GM21360 (cell line): Measurements from ENCODE around the gene PAN3.

Source experiments
- ATAC-seq: cut with Tn5 transposase; IDR thresholded peaks from one replicate; pipeline ENCODE4 v1.9.1; 2021; ENCODE audit warnings: mild to moderate bottlenecking, moderate library complexity; ENCODE audit not compliant: unreplicated experiment

PAN3 gene

GRCh38 chr13:28297341-28297740 is 159.0 kb downstream of the PAN3 start:
- no peak for ATAC-seq

DNA sequence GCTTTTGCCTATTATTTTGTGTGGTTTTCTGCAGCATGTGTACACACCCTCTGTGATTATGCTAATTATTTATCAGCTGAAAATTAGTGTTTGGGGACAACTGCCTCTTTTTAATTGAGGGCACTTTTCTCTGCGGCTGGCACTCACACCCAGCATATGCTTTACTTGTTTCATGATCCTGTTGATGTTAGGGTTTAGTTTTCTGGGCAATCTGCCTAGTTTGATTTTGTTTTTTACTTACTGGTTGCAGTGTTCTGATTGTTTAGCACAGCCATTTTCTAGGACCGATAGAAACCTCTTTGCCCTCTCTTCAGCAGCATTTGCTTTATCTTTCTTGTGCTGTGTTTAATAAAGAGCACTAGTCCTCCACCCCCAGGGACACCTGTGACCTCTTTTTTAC is 161.6 kb downstream of the PAN3 start:
- no peak for ATAC-seq

- ATAC-seq, result no peak
Measured at GRCh38 chr13:28301839-28302238, 163.5 kb downstream of the PAN3 start.

GRCh38 chr13:28306325-28306724 is 168.0 kb downstream of the PAN3 start:
- ATAC-seq, result no peak

DNA sequence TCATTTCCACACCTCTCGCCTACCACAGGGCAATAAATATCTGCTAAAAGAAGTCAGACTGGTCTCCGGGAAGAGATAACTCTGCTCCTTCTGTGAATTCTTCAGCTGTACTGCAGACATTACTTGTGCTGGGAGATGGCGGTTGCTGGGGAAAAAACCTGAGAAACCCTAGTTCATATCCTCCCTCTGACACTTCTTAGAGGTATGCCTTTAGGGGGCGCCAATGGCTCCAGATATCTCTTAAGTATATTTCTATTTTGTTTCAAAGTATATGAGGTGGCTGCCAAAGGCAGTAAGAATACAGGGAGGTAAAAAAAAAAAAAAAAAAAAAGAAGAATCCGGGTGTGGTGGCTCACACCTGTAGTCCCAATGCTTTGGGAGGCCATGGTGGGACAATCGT is 175.2 kb downstream of the PAN3 start:
- no peak for ATAC-seq

GRCh38 chr13:28314879-28315278 is 176.5 kb downstream of the PAN3 start:
- no peak for ATAC-seq

DNA sequence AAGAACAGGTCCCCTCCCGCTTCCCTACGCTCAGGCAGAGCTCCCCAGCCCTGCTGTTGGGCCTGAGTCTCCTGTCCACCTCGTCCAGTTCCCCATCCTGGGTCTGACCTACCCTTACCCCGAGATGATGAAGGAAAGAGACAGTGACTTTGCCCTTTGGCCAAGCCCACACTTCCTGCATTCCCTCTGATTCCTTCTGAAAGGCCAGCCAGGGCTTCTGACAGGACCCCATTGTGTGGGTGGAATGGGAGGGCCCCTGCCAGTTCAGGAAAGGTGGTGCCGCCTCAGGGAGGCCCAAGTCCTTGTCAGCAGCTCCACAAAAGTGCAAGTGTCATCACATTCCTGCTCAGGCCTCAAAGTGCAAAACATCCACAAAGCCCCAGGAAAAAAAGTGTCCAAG is 177.8 kb downstream of the PAN3 start:
- ATAC-seq, result no peak

DNA sequence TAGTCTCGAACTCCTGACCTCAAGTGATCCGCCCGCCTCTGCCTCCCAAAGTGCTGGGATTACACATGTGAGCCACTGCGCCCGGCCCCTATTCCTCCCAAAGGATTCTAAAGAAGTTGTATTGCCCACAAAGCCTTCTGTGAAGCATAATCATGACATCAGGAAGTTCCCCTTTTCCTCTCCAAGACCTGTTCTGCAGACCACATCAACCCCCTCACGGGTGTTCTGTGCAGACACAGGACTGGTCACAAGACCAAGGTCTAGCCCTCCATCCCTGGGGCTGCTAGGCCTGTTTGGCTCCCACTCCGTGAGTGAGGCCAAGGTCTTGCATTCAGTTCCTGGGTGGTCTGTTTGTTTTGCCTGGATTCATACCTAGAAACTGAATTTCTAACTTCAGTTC is 178.5 kb downstream of the PAN3 start:
- no peak for ATAC-seq

DNA sequence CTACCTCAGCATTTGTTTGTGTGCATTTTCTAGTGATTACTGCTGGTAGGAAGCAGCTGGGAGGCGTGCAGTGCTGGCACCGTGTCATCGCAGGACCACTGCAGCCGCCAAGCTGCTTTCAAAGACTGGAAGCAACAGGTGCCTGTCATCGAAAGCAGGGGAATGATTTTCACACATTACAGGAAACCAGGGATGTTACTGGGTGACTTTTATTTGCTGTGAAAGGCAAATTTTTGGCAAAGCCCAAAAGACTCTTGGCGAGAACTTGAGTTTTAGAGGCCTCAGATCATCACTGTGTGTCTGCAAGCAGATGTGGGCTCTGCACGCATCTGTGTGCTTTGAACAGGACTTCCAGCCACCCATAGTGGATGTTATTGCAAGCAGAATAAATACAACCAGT is 180.2 kb downstream of the PAN3 start:
- no peak for ATAC-seq

DNA sequence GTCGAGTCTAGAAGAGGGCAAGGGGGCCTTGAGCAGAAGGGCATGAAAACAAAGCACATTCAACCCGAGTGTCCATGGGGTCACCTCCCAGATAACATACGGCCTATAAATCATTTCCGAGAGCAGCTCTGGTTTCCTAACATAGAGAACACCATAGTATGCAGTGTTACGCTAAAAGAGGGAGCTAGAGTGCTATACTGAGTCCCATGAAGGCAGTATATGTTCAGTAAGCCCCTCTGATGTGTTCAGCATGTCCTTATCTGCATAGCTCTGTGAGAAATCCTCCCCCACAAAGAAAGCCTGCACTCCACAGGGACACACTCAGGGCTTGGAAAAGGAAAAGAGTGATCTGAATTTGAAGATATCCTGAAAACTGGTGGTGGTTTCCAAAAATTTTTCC is 181.2 kb downstream of the PAN3 start:
- no peak for ATAC-seq

DNA sequence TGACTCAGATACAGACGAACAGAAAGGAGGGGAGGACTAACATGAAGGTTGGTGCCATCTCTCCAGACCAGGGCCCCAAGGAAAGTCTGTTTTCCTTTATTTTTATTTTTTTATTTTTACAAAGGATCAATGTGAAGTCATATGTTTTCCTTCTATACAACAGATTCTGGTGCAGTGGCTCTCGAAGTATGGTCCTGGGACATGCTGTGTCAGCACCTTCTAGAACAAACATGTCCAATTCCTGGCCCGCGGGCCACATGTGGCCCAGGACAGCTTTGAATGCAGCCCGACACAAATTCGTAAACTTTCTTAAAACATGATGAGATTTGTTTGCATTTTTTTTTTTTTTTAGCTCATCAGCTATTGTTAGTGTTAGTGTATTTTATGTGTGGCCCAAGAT is 181.9 kb downstream of the PAN3 start:
- no peak for ATAC-seq

- ATAC-seq, result no peak
Measured at GRCh38 chr13:28320884-28321574, 182.7 kb downstream of the PAN3 start.

DNA sequence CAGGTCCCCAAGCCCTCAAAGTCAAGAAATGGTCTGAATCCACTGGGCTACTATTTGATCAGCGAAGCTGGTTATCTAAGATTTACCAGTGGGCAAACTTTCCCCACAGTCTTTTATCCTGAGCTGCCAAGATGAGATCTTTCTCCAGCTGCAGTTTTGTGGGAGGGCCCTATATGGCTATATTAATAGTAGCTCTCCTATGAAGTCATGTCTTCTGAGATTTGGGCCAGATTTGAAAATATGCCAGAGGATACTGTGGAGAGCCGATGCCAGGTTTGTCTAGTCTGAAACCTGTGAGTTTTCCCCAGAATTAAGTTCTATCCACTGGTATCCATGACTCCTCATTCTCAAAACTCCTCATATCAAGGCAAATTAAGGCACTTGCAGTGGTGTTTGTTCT is 183.4 kb downstream of the PAN3 start:
- ATAC-seq, result no peak

DNA sequence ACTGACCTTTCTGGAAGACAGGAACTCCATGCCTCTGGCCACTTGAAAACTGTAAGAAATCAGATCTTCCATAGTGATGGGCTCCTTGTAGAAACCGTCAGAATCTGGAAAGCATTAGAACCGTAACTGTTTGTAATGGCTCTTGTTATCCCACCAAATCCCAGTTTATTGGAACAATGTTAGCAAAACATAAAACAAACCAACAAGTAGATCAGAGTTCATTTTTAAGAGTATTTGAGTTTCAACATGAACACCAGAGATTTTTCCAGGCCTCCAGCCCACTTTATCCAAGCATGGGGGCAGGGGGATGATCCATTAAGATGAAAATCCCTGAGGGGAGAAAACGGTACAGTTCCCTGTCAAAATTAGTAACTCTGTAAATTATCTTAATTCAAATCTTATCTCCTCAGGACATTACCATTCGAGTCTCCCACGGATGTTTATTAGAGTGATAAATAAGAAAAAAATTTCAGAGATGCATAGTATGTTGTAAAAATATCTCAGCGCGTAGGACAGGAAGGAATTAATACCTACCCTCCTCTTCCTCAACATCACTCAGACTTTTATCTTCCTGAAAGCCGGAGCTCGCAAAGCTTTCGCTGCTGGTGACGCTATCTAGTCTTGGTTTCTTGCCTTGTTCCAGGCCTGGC is 184.0 kb downstream of the PAN3 start:
- ATAC-seq, result no peak

DNA sequence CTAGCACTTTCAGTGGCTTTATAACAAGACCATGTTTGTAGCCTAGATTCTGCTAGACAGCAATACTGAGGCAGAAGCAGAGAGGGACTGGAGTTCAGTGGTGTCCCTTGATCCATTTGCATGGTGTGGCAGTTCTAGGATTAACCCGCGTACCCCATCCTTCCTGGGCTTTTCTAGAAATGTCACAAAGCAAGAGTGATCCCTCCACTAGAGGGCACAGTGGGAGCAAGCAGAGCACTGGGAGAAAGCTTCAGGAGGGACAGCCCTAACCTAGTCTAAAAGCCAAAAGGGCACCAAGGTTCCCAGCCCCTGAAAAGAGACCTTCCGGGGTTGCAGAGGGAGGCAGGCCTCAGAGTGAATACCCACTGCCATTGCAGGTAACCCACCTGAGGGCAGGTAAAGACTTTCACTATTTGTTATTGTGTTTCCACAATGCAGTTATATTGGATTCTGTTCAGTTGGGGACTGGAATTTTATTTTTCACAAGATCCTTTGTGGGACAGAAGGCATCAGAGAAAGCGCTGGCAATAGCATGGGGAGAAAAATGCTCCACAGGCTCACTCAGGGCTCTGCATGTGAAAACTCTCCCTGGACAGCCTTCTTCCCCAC is 185.9 kb downstream of the PAN3 start:
- ATAC-seq, result peak; percentile 76

DNA sequence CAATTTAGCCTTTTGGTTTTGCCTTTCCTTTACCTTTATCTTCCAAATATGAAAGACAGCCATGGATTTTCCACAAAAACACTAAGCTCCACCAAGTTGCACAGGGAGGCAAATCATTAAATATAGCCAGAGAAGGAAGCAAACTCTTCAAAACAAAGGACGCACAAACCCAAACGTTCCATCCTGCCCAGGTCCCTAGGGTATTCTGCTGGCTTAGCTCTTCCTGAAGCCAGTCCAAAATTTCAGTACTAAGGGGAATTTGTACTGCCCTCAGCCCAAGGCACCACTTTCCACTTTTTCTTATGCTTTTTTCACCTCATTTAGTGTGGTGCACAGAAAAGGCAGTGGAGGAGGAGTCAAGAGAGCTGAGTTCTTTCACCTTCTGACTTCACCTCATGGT is 186.7 kb downstream of the PAN3 start:
- ATAC-seq, result no peak

GRCh38 chr13:28326056-28326455 is 187.7 kb downstream of the PAN3 start:
- ATAC-seq, result no peak

DNA sequence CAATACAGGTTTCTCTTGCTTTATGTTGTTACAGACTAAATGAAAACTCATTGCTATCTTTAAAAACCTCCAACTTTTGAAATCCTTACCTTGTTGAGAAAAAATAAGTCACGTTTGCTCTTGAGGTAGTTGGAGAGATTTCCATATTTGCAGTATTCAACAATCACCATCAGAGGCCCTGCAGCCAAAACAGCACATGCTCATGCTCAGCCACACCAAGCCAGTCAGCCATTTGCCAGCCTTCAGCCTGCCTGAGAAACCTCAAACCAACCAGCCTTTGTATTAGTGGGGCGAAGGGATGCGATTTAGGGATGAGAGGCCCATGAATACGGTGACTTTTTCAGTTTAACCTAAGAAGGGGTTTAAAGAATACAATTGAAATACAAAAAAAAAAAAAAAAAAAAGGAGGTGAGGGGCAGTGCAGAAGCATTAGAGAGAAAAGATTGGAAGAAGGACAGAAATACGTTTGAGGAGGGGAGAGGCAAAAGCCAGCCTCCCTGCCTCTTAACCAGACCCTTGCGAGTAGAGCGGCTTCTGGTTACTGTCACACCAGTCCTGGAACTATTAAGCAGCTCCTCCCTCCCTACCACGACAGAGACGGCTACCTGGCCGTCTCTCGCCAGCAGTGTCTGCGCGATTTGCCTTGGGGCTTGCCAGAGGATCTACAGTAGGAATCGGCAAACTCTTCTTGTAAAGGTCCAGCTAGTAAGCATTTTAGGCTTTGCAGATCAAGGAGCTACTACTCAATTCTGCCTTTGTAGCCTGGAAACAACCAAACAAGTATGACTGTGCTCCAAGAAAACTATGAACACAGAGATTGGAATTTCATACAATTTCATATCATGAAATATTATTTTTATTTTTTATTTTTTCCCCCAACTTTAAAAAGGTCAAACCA is 189.3 kb downstream of the PAN3 start:
- no peak for ATAC-seq

GRCh38 chr13:28328271-28328607 is 189.9 kb downstream of the PAN3 start:
- ATAC-seq, result no peak

DNA sequence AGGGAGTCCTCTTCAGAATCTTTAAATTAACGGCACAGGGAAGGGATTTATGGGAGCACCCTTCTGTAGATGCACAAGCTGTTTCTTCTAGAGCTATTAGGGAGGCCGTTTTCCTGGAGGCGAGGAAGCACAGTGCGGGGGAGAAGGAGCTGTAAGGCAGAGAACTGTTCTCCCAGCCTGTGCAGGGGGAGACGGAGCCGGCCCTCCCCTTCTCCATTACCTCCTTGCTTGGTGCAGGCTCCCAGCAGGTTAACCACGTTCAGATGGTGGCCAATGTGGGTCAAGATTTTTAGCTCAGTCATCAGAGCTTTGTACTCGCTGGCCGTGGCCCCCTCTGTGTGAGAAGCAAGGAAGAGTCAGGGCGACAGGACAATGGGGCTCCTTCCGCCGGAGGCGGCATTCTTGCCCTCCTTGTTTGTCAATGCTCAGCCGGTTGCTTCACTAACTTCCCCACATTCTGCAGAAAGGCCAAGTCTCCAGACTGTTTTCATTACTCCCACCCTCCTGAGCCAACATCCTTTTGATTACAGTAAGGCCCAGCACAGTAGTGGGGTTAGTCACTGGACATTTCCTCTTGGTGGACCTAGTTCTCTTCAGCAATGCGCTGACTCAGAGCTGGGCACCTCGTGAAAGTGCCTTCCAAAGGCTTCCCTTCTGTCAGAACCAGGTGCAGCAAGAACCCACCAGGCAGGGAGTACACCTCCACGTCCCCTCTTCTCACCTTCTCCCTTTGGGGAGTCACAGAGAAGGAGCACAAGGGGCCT is 191.2 kb downstream of the PAN3 start:
- ATAC-seq, result no peak
